Activated gamma-delta T cell (primary cell): ENCODE results near the gene LSM7.

ENCODE experiments used
- DNase-seq: peaks from one replicate; lab custom pipeline; 2025; lab: John Stamatoyannopoulos, UW
- total RNA-seq, 2 donors: gene quantifications; one replicate each; lab custom pipeline; 2026; lab: John Stamatoyannopoulos, UW

LSM7 gene
- 30.9 to 32.5 reads per million in 2 donors for total RNA-seq

GRCh38 chr19:2328401-2329148 is at the start of gene LSM7, which contains the start of gene SPPL2B:
Gene LSM7, minus strand, starts transcription at chr19:2328586. Its CDS starts 20 bp downstream, at chr19:2328566.
Gene SPPL2B, plus strand, starts transcription at chr19:2328684. Its CDS starts 26 bp downstream, at chr19:2328710.
- DNase-seq, result peak; percentile 91

GRCh38 chr19:2376784-2377519 is 48.6 kb upstream of the LSM7 start:
- DNase-seq, result no peak

GRCh38 chr19:2375353-2376121 is 47.2 kb upstream of the LSM7 start:
- DNase-seq, result no peak

- DNase-seq, result no peak
Observed at GRCh38 chr19:2374808-2375207, 46.4 kb upstream of the LSM7 start.

GRCh38 chr19:2372076-2372612 is 43.8 kb upstream of the LSM7 start:
- no peak for DNase-seq

GRCh38 chr19:2371656-2372055 is 43.3 kb upstream of the LSM7 start:
- no peak for DNase-seq

GRCh38 chr19:2365201-2365970 is 37.0 kb upstream of the LSM7 start:
- DNase-seq, result no peak

- DNase-seq, result no peak
Observed at GRCh38 chr19:2363419-2363818, 35.0 kb upstream of the LSM7 start.

GRCh38 chr19:2362970-2363300 is 34.5 kb upstream of the LSM7 start:
- no peak for DNase-seq

- DNase-seq, result no peak
Observed at GRCh38 chr19:2362046-2362969, 33.9 kb upstream of the LSM7 start.

- no peak for DNase-seq
Observed at GRCh38 chr19:2361246-2362045, 33.1 kb upstream of the LSM7 start.

GRCh38 chr19:2360833-2361232 is 32.4 kb upstream of the LSM7 start:
- DNase-seq, result no peak

GRCh38 chr19:2359992-2360685 is 31.8 kb upstream of the LSM7 start, which contains the start of gene TMPRSS9:
Gene TMPRSS9, plus strand, starts transcription at chr19:2360265. Its CDS starts 29,521 bp downstream, at chr19:2389786.
- DNase-seq, result no peak

GRCh38 chr19:2358548-2359173 is 30.3 kb upstream of the LSM7 start:
- no peak for DNase-seq

GRCh38 chr19:2357279-2358206 is 29.2 kb upstream of the LSM7 start:
- no peak for DNase-seq

GRCh38 chr19:2356036-2356646 is 27.8 kb upstream of the LSM7 start:
- no peak for DNase-seq
